Bronchial smooth muscle cell (primary cell): Measurements from ENCODE around the gene OR52E5. TPM values are rescaled to one million over a fixed set of nuclear protein-coding genes. Genes with fewer than 3 reads are reported as not detected.

Experiments used
- total RNA-seq: library from RNA; depleted of rRNA; stranded (reverse); fragments of >200 nt; gene quantifications from 2 replicates; pipeline ENCODE4 v1.2.1, GENCODE V29; 2014

The OR52E5 gene
- not detected in 2 replicates for total RNA-seq

GRCh38 chr11:5892908-5893307 is at the start of gene OR52E5:
Gene OR52E5 (plus strand): TSS chr11:5893208. CDS start chr11:5900777, 7,569 bp downstream.

GRCh38 chr11:5857590-5857989 is 35.4 kb upstream of the OR52E5 start, which contains the start of gene OR52E8:
Gene OR52E8 (minus strand): TSS chr11:5857690. CDS start chr11:5857690, 0 bp downstream.

GRCh38 chr11:5880329-5880728 is 12.7 kb upstream of the OR52E5 start, which contains the start of gene OR52E4:
Gene OR52E4 (plus strand): TSS chr11:5880629. CDS start chr11:5884293, 3,664 bp downstream.

GRCh38 chr11:5941951-5942350 is 48.9 kb downstream of the OR52E5 start, which contains the start of gene OR56A3:
Gene OR56A3 (plus strand): TSS chr11:5942251. CDS start chr11:5947347, 5,096 bp downstream.

Other genes starting within 250 kb of the OR52E5 start
- gene TRIM5, start 208.1 kb upstream of the OR52E5 start, total RNA-seq, result 37.8 and 45.6 TPM in 2 replicates
- 151 and 208 TPM in 2 replicates for gene TRIM22, start 203.4 kb upstream of the OR52E5 start, total RNA-seq
- gene OR56B1, start 156.8 kb upstream of the OR52E5 start, total RNA-seq, result under 0.01 TPM in 1 of 2 replicates, not detected in the other
- gene OR52N4, start 139.0 kb upstream of the OR52E5 start, total RNA-seq, result 0.17 TPM in 1 of 2 replicates, not detected in the other
- not detected in 2 replicates for gene OR52N5, start 109.9 kb upstream of the OR52E5 start, total RNA-seq
- gene OR52N1, start 101.9 kb upstream of the OR52E5 start, total RNA-seq, result not detected in 2 replicates
- not detected in 2 replicates for gene OR52N2, start 84.3 kb upstream of the OR52E5 start, total RNA-seq
- gene OR52E6, start 51.3 kb upstream of the OR52E5 start, total RNA-seq, result not detected in 2 replicates
- gene OR52E8, start 35.5 kb upstream of the OR52E5 start, total RNA-seq, result not detected in 2 replicates
- not detected in 2 replicates for gene OR52E4, start 12.6 kb upstream of the OR52E5 start, total RNA-seq
- not detected in 2 replicates for gene OR56A3, start 49.0 kb downstream of the OR52E5 start, total RNA-seq
- gene OR56A5, start 75.3 kb downstream of the OR52E5 start, total RNA-seq, result not detected in 2 replicates
- not detected in 2 replicates for gene OR52L1, start 93.8 kb downstream of the OR52E5 start, total RNA-seq
- not detected in 2 replicates for gene OR56A4, start 113.7 kb downstream of the OR52E5 start, total RNA-seq
- gene OR56A1, start 137.6 kb downstream of the OR52E5 start, total RNA-seq, result under 0.01 TPM in 1 of 2 replicates, not detected in the other
- gene OR56B4, start 214.5 kb downstream of the OR52E5 start, total RNA-seq, result not detected in 2 replicates